Nephron (organoid): ENCODE data around the gene TANK.

ENCODE experiments used
- H3K27ac Mint-ChIP-seq, 3 experiments: 2 replicates each; pipeline ENCODE4 v1.8.0; 2020; ENCODE audit warnings: mixed read lengths in 3 of 3, mild to moderate bottlenecking in 2 of 3, moderate library complexity in 1 of 3
- H3K27me3 Mint-ChIP-seq: 2 replicates; pipeline ENCODE4 v1.8.0; 2021; ENCODE audit warnings: low read depth, mild to moderate bottlenecking, moderate library complexity, mixed read lengths
- H3K36me3 Mint-ChIP-seq: 2 replicates; pipeline ENCODE4 v1.8.0; 2020; ENCODE audit warnings: low read depth, mixed read lengths
- H3K4me1 Mint-ChIP-seq: 2 replicates; pipeline ENCODE4 v1.8.0; 2020; ENCODE audit warnings: mixed read lengths
- H3K4me3 Mint-ChIP-seq, 3 experiments: 2 replicates each; pipeline ENCODE4 v1.8.0; 2020; ENCODE audit warnings: mild to moderate bottlenecking in 3 of 3, mixed read lengths in 3 of 3, moderate library complexity in 2 of 3
- H3K9me3 Mint-ChIP-seq: 2 replicates; pipeline ENCODE4 v1.8.0; 2020; ENCODE audit warnings: mixed read lengths
- CTCF ChIP-seq, 3 experiments: fragments of 200-600 bp; sonication (generic); IDR thresholded peaks; one replicate each; pipeline ENCODE4 v1.5.0; 2021; ENCODE audit warnings: antibody characterized with exemption in 3 of 3; ENCODE audit not compliant: unreplicated experiment in 3 of 3

Gene TANK

GRCh38 chr2:161115605-161116380 is 44.4 kb upstream of the TANK start:
- Mint-ChIP-seq H3K36me3 (no peaks in the 10 kb centered on the region), H3K4me1 (no peaks in the 10 kb centered on the region), H3K27me3 (no peaks in the 10 kb centered on the region), H3K9me3 (no peaks in the 10 kb centered on the region), H3K4me3 (no peak overlapping the region), H3K27ac (no peak overlapping the region)
- TF ChIP-seq CTCF (IDR thresholded peaks at IDR 0.05; ENCODE audit: unreplicated experiment in 3 of 3): no peak

GRCh38 chr2:161116509-161116908 is 43.7 kb upstream of the TANK start:
- Mint-ChIP-seq H3K4me3 (no peak overlapping the region), H3K9me3 (no peaks in the 10 kb centered on the region), H3K27ac (no peak overlapping the region), H3K27me3 (no peaks in the 10 kb centered on the region), H3K4me1 (no peaks in the 10 kb centered on the region), H3K36me3 (no peaks in the 10 kb centered on the region)
- TF ChIP-seq CTCF (IDR thresholded peaks at IDR 0.05; ENCODE audit: unreplicated experiment in 3 of 3): no peak

GRCh38 chr2:161117506-161117905 is 42.7 kb upstream of the TANK start:
- Mint-ChIP-seq H3K36me3 (no peaks in the 10 kb centered on the region), H3K9me3 (no peaks in the 10 kb centered on the region), H3K4me1 (no peaks in the 10 kb centered on the region), H3K27ac (no peak overlapping the region), H3K4me3 (no peak overlapping the region), H3K27me3 (no peaks in the 10 kb centered on the region)
- TF ChIP-seq CTCF (IDR thresholded peaks at IDR 0.05; ENCODE audit: unreplicated experiment in 3 of 3): no peak

GRCh38 chr2:161118722-161119121 is 41.5 kb upstream of the TANK start:
- TF ChIP-seq CTCF (IDR thresholded peaks at IDR 0.05; ENCODE audit: unreplicated experiment in 3 of 3): no peak
- H3K36me3 Mint-ChIP-seq: no peaks in the 10 kb centered on the region
- H3K27ac Mint-ChIP-seq: no peak overlapping the region
- no peaks in the 10 kb centered on the region for H3K9me3 Mint-ChIP-seq
- H3K4me3 Mint-ChIP-seq: no peak overlapping the region
- H3K27me3 Mint-ChIP-seq: no peaks in the 10 kb centered on the region
- peaks cover 10% of the 10 kb centered on the region for H3K4me1 Mint-ChIP-seq

GRCh38 chr2:161119483-161119882 is 40.7 kb upstream of the TANK start:
- Mint-ChIP-seq H3K36me3 (no peaks in the 10 kb centered on the region), H3K27ac (no peak overlapping the region), H3K27me3 (no peaks in the 10 kb centered on the region), H3K9me3 (no peaks in the 10 kb centered on the region), H3K4me3 (no peak overlapping the region), H3K4me1 (peaks cover 10% of the 10 kb centered on the region)
- TF ChIP-seq CTCF (IDR thresholded peaks at IDR 0.05; ENCODE audit: unreplicated experiment in 3 of 3): no peak

GRCh38 chr2:161120775-161121174 is 39.5 kb upstream of the TANK start:
- no peaks in the 10 kb centered on the region for H3K27me3 Mint-ChIP-seq
- no peaks in the 10 kb centered on the region for H3K36me3 Mint-ChIP-seq
- no peaks in the 10 kb centered on the region for H3K9me3 Mint-ChIP-seq
- no peak overlapping the region for H3K27ac Mint-ChIP-seq
- no peak for TF ChIP-seq CTCF (IDR thresholded peaks at IDR 0.05; ENCODE audit: unreplicated experiment in 3 of 3)
- H3K4me3 Mint-ChIP-seq: no peak overlapping the region
- H3K4me1 Mint-ChIP-seq: peaks cover 10% of the 10 kb centered on the region
